Liver (tissue), 9 donors: Measurements from ENCODE around the gene PYY. TPM values are rescaled to one million over a fixed set of nuclear protein-coding genes. Genes with fewer than 3 reads are reported as not detected.

Experiments
- DNase-seq: peaks from one replicate; pipeline ENCODE4 v3.0.0-alpha.2; 2017; ENCODE audit warnings: low spot score
- H3K27ac ChIP-seq, 2 donors: one replicate each; pipeline ENCODE4 v1.7.0; 2013; ENCODE audit warnings: inconsistent platforms in 2 of 2, low read length in 2 of 2, control low read depth in 1 of 2, low read depth in 1 of 2, mild to moderate bottlenecking in 1 of 2
- H3K27me3 ChIP-seq, 4 donors: one replicate each; pipeline versions ENCODE4 v1.6.1 to v1.7.0; 2013; ENCODE audit warnings: low read length in 3 of 4, inconsistent platforms in 1 of 4, mild to moderate bottlenecking in 1 of 4, moderate library complexity in 1 of 4; ENCODE audit not compliant: control insufficient read depth in 4 of 4, insufficient read depth in 4 of 4
- H3K36me3 ChIP-seq, 4 donors: one replicate each; pipeline versions ENCODE4 v1.6.1 to v1.7.0; 2013; ENCODE audit warnings: low read length in 3 of 4, mild to moderate bottlenecking in 3 of 4, low read depth in 1 of 4, moderate library complexity in 1 of 4; ENCODE audit not compliant: control insufficient read depth in 4 of 4, insufficient read depth in 3 of 4
- H3K4me1 ChIP-seq, 4 donors: one replicate each; pipeline versions ENCODE4 v1.6.1 to v1.7.0; 2013; ENCODE audit warnings: low read length in 3 of 4, mild to moderate bottlenecking in 3 of 4, moderate library complexity in 1 of 4; ENCODE audit not compliant: control insufficient read depth in 4 of 4, insufficient read depth in 4 of 4
- H3K4me3 ChIP-seq, 3 donors: one replicate each; pipeline versions ENCODE4 v1.6.1 to v1.7.0; 2013; ENCODE audit warnings: low read length in 3 of 3, control low read depth in 1 of 3, low read depth in 1 of 3, mild to moderate bottlenecking in 1 of 3
- H3K9ac ChIP-seq, 2 donors: one replicate each; pipeline ENCODE4 v1.7.0; 2013; ENCODE audit warnings: low read length in 2 of 2, mild to moderate bottlenecking in 2 of 2, moderate library complexity in 2 of 2, control low read depth in 1 of 2, low read depth in 1 of 2
- H3K9me3 ChIP-seq, 4 donors: one replicate each; pipeline versions ENCODE4 v1.6.1 to v1.7.0; 2013; ENCODE audit warnings: low read length in 3 of 4; ENCODE audit not compliant: control insufficient read depth in 4 of 4
- ATF3 ChIP-seq: IDR thresholded peaks from 2 replicates; pipeline ENCODE4 v1.6.1; 2016; ENCODE audit warnings: antibody characterized with exemption
- EGR1 ChIP-seq, 2 donors: IDR thresholded peaks; 2 replicates each; pipeline ENCODE4 v1.6.1; 2016 to 2018; ENCODE audit warnings: antibody characterized with exemption in 2 of 2, low read depth in 2 of 2
- FOXA1 ChIP-seq: IDR thresholded peaks from 2 replicates; pipeline ENCODE4 v1.6.1; 2016; ENCODE audit warnings: antibody characterized with exemption
- GABPA ChIP-seq, 2 donors: IDR thresholded peaks in 1 of 2; conservative IDR thresholded peaks in 1 of 2; 2 replicates each; pipeline ENCODE4 v1.6.1; 2016; ENCODE audit warnings: antibody characterized with exemption in 2 of 2, mild to moderate bottlenecking in 1 of 2, moderate library complexity in 1 of 2
- HNF4A ChIP-seq, 2 donors: conservative IDR thresholded peaks; 2 replicates each; pipeline ENCODE4 v1.6.1; 2016; ENCODE audit warnings: antibody characterized with exemption in 2 of 2, mild to moderate bottlenecking in 2 of 2
- HNF4G ChIP-seq: IDR thresholded peaks from 2 replicates; pipeline ENCODE4 v1.6.1; 2016; ENCODE audit warnings: antibody characterized with exemption
- MAX ChIP-seq: IDR thresholded peaks from 2 replicates; pipeline ENCODE4 v1.6.1; 2016; ENCODE audit warnings: antibody characterized with exemption
- NR2F2 ChIP-seq: IDR thresholded peaks from 2 replicates; pipeline ENCODE4 v1.6.1; 2016; ENCODE audit warnings: antibody characterized with exemption
- RAD21 ChIP-seq, 2 donors: IDR thresholded peaks; 2 replicates each; pipeline ENCODE4 v1.6.1; 2016; ENCODE audit warnings: antibody characterized with exemption in 2 of 2, mild to moderate bottlenecking in 2 of 2
- REST ChIP-seq: IDR thresholded peaks from 2 replicates; pipeline ENCODE4 v1.6.1; 2016; ENCODE audit warnings: antibody characterized with exemption, mild to moderate bottlenecking
- RXRA ChIP-seq, 2 donors: IDR thresholded peaks; 2 replicates each; pipeline ENCODE4 v1.6.1; 2017 to 2018; ENCODE audit warnings: antibody characterized with exemption in 2 of 2, mild to moderate bottlenecking in 1 of 2
- SP1 ChIP-seq: IDR thresholded peaks from 2 replicates; pipeline ENCODE4 v1.6.1; 2018; ENCODE audit warnings: antibody characterized with exemption, mild to moderate bottlenecking
- TAF1 ChIP-seq: conservative IDR thresholded peaks from 2 replicates; pipeline ENCODE4 v1.6.1; 2016; ENCODE audit warnings: antibody characterized with exemption, mild to moderate bottlenecking
- YY1 ChIP-seq: IDR thresholded peaks from 2 replicates; pipeline ENCODE4 v1.6.1; 2016; ENCODE audit warnings: antibody characterized with exemption, mild to moderate bottlenecking
- ZBTB33 ChIP-seq: IDR thresholded peaks from 2 replicates; pipeline ENCODE4 v1.6.1; 2016; ENCODE audit warnings: antibody characterized with exemption
- WGBS: extraction: QIAGEN DNeasy Blood & Tissue Kit; methylation state at CpG from one replicate; pipeline ENCODE4 v1.1.7; 2013; 5-methylcytosine and 5-hydroxymethylcytosine counted together
- polyA plus RNA-seq, 2 donors: library from polyadenylated mRNA; stranded (reverse) in 1 of 2; unstranded in 1 of 2; fragments of 200-250 nt in 1 of 2; fragments of >200 nt in 1 of 2; fragmentation: Nextera tagmentation in 1 of 2; extraction: Ambion mirVana in 1 of 2; gene quantifications; one replicate each; pipeline versions ENCODE4 v1.2.1 to v1.2.3, GENCODE V29; 2013 to 2015
- total RNA-seq, 2 donors: library from RNA; depleted of rRNA; stranded (reverse); fragments of >200 nt; gene quantifications; one replicate each; pipeline ENCODE4 v1.2.3, GENCODE V29; 2014
- donor health status: healthy.
- donor health status: healthy.
- donor health status: healthy.
- donor health status: healthy.
- donor health status: healthy.

Gene PYY
- total and polyA plus RNA-seq, 4 donors: 0.05 TPM; not detected in 3

- Histone ChIP-seq H3K27me3 (no peaks in the 10 kb centered on the region), H3K4me1 (peaks cover 23 to 69% (median 41%) of the 10 kb centered on the region in 4 donors), H3K9me3 (no peaks in the 10 kb centered on the region), H3K4me3 (no peak overlapping the region), H3K27ac (peak overlapping the region; percentile 94 to 98), H3K36me3 (peaks cover 0 to 3% (median 1%) of the 10 kb centered on the region in 4 donors), H3K9ac (peak overlapping the region; percentile 50)
- DNase-seq: no peak
- no peak for TF ChIP-seq RAD21 (IDR thresholded peaks at IDR 0.05)
- TF ChIP-seq ATF3: peak; percentile 59
- TF ChIP-seq TAF1: no peak
- TF ChIP-seq SP1: peak; percentile 73
- TF ChIP-seq MAX: peak; percentile 54
- peak; percentile 57 to 77 for TF ChIP-seq GABPA (IDR thresholded peaks at IDR 0.05 in 1 of 2, conservative IDR thresholded peaks at IDR 0.05 in 1 of 2)
- TF ChIP-seq EGR1 (IDR thresholded peaks at IDR 0.05; ENCODE audit: low read depth in 2 of 2): no peak
- TF ChIP-seq ZBTB33: no peak
- no peak for TF ChIP-seq FOXA1
- TF ChIP-seq YY1: peak; percentile 12
- TF ChIP-seq REST: no peak
- no peak for TF ChIP-seq NR2F2
- peak; percentile 47 to 63 for TF ChIP-seq HNF4A (conservative IDR thresholded peaks at IDR 0.05)
- TF ChIP-seq RXRA (IDR thresholded peaks at IDR 0.05): peak; percentile 65 to 68
- 45% methylated on average over 9 of the region's 9 CpGs for WGBS
Measured at GRCh38 chr17:44002141-44002848, 48.6 kb upstream of the PYY start.

- DNase-seq: peak; percentile 70
- H3K27ac ChIP-seq: peak overlapping the region; percentile 94 to 98
- peaks cover 16 to 64% (median 36%) of the 10 kb centered on the region in 4 donors for H3K4me1 ChIP-seq
- WGBS: 41% methylated on average over 2 of the region's 2 CpGs
- H3K9ac ChIP-seq: peak overlapping the region in 1 of 2 donors; percentile 50
- H3K4me3 ChIP-seq: no peak overlapping the region
- H3K36me3 ChIP-seq: no peaks in the 10 kb centered on the region
- no peaks in the 10 kb centered on the region for H3K27me3 ChIP-seq
- no peaks in the 10 kb centered on the region for H3K9me3 ChIP-seq
- TF ChIP-seq ZBTB33 (peak; percentile 60), FOXA1 (no peak), SP1 (peak; percentile 92), MAX (peak; percentile 60), REST (peak; percentile 91), HNF4G (no peak), YY1 (peak; percentile 81), ATF3 (no peak), GABPA (IDR thresholded peaks at IDR 0.05 in 1 of 2, conservative IDR thresholded peaks at IDR 0.05 in 1 of 2) (no peak), RXRA (IDR thresholded peaks at IDR 0.05) (peak; percentile 96 to 97), TAF1 (peak; percentile 96)
Measured at GRCh38 chr17:44001461-44001920, 47.8 kb upstream of the PYY start.
